T-helper 1 cell treated with Interleukin-12 subunit alpha and Interleukin-12 subunit beta and Interleukin-4 antibody, amounts not matched to agents 30 ng/mL and 1 ng/mL, for 36 hours (primary cell): ENCODE results near the gene U2AF1L4. TPM values are rescaled to one million over a fixed set of nuclear protein-coding genes. Genes with fewer than 3 reads are reported as not detected.
"Not testable (repeated sequence)": the region's sequence is repeated elsewhere in the genome, so short reads cannot be mapped to it uniquely, and the experiment has no call there.

Experiments
- intact Hi-C: fragments of 100-400 bp; cut with micrococcal nuclease; formaldehyde crosslinking; loops from one replicate; pipeline ENCODE4 v1.15.1; 2024
- total RNA-seq: library from RNA; stranded (reverse); gene quantifications from 2 replicates; pipeline ENCODE4 v1.2.3, GENCODE V29; 2022

U2AF1L4 gene
- total RNA-seq, 1 donor from 2014 or later: 33.7 TPM

DNA sequence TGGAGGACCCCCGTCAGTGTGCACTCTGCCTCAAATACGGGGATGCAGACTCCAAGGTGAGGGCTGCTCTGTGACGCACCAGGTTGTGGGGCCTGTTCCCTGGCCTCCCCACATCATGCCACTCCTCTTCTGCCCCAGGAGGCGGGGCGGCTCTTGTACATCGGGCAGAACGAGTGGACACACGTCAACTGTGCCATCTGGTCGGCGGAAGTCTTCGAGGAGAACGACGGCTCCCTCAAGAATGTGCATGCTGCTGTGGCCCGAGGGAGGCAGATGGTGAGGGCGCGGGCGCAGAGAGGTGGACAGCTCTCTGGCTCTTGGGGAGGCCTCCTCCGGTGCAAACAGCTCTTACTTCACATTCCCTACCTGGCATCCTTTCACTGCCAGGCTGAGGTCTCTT is 16.2 kb downstream of the U2AF1L4 start:
- intact Hi-C loops: no loop called here

DNA sequence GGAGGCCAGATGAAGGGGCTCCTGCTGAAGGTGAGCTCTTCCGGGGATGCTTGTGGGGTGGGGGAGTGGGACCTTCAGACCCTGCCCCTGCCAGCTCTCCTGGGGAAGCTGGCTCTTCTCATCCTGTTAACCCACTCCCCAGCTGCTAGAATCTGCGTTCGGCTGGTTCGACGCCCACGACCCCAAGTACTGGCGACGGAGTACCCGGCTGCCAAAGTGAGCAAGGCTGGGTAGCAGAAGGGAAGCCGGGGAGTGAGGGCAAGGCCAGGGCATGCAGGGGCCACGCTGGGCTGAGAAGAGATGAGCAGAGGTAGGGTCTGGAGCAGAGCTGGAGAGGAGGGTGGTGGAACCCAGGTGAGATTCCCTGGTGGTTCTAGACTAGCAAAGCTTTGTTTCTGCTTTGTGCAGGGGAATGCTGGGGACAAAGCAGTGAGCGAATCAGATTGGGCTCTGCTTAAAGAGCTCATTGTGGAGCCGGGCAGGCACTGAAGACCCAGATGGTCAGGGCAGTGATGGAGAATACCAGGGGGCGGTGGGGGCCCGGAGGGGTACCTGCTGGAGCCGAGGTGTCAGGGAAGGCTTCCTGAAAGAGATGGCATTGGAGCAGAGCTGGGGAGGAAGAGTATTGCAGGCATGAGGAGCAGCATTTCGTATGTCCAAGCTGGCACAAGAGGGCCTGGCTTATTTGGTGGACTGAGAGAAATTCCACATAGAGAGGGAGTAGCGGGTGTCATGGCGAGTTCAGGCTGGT is 17.1 kb downstream of the U2AF1L4 start:
- intact Hi-C loops: no loop called here

DNA sequence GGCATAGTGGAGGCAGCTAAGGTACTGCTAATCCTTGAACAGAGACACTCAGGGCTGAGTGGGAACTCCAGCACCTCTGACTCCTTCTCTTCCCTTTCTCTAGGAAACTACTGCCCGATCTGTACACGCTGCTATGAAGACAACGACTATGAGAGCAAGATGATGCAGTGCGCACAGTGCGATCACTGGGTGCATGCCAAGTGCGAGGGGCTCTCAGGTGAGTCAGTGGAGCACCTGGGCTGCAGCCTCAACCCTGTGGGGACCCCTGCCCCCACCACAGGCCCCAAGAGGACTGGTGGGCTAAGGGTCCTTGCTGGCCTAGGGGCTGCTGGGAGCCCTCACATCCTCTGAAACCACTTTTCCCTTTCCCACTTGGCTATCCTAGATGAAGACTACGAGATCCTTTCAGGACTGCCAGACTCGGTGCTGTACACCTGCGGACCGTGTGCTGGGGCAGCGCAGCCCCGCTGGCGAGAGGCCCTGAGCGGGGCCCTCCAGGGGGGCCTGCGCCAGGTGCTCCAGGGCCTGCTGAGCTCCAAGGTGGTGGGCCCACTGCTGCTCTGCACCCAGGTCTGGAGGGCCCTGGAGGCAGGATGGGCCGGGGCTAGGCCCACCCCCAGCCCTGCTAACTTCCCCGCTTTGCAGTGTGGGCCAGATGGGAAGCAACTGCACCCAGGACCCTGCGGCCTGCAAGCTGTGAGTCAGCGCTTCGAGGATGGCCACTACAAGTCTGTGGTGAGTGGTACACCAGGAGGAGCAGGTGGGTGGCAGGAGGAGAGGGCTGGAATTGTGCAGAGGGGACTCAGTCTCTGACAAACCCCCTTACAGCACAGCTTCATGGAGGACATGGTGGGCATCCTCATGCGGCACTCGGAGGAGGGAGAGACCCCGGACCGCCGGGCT is 17.9 kb downstream of the U2AF1L4 start:
- intact Hi-C loops: no loop called here

DNA sequence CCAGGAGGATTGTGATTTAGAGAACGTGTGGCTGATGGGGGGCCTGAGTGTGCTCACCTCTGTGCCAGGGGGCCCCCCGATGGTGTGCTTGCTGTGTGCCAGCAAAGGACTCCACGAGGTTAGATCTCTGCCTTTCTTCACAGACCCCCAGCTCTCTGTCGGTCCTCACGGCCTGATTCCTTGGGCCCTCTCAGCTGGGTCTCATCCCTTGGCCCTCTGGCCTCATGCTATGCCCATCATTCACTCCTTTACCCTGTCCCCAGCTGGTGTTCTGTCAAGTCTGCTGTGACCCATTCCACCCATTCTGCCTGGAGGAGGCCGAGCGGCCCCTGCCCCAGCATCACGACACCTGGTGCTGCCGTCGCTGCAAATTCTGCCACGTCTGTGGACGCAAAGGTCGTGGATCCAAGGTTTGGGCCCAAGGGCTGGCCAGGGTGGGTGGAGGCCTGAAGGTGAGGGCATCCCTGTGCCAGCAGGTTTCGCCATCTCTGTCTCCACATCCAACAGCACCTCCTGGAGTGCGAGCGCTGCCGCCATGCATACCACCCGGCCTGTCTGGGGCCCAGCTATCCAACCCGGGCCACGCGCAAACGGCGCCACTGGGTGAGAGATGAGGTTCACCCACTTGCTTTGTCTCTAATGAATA is 19.9 kb downstream of the U2AF1L4 start:
- intact Hi-C loops: no loop called here

DNA sequence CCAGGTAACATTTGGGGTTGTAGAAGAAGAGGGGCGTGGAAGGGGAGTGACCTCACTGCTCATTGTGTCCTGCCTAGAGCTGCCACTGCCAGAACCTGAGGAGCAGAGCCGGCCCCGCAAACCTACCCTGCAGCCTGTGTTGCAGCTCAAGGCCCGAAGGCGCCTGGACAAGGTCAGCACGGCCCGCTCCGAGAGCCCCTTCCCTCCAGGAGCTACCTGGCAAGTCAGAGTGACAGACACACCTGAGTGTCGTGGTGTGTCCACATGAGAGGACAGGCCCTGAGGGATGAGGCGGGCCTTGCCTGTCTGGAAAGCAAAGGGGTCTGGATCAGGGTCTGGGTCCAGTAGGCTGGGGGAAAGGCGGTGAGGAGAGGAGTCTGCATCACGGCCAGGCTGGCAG is 20.7 kb downstream of the U2AF1L4 start:
- intact Hi-C loops: no loop called here

DNA sequence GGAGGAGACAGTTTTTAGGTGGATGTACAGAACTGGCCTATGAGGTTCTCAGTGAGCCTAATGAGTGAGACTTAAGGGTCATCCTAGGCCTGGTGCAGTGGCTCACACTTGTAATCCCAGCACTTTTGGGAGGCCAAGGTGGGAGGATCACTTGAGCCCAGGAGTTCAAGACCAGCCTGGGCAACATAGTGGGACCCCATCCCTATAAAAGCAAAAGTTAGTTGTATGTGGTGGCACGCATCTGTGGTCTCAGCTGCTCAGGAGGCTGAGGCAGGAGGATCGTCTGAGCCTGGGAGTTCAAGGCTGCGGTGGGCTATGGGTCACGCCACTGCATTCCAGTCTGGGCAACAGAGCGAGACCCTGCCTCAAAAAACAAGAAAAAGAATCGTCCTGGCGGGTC is 21.1 kb downstream of the U2AF1L4 start:
- intact Hi-C loops: not testable (repeated sequence)

DNA sequence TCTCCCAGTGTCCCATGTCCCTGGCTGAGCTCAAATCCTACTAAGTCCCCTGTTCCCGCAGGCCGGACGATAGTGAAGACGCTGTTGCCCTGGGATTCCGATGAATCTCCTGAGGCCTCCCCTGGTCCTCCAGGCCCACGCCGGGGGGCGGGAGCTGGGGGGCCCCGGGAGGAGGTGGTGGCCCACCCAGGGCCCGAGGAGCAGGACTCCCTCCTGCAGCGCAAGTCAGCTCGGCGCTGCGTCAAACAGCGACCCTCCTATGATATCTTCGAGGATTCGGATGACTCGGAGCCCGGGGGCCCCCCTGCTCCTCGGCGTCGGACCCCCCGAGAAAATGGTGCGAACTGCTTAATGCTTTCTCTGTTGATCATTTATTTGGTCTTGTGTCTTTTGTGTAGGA is 21.5 kb downstream of the U2AF1L4 start:
- intact Hi-C loops: no loop called here

DNA sequence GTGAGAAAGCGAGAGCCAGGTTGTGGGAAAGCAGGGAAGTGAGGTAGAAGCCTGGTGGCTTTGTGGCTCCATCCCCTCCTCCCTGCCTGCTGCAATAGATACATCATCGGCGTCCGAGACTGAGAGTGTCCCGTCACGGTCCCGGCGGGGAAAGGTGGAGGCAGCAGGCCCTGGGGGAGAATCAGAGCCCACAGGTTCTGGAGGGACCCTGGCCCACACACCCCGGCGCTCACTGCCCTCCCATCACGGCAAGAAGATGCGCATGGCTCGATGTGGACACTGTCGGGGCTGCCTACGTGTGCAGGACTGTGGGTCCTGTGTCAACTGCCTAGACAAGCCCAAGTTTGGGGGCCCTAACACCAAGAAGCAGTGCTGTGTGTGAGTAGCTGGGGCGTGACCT is 22.3 kb downstream of the U2AF1L4 start:
- intact Hi-C loops: no loop called here

DNA sequence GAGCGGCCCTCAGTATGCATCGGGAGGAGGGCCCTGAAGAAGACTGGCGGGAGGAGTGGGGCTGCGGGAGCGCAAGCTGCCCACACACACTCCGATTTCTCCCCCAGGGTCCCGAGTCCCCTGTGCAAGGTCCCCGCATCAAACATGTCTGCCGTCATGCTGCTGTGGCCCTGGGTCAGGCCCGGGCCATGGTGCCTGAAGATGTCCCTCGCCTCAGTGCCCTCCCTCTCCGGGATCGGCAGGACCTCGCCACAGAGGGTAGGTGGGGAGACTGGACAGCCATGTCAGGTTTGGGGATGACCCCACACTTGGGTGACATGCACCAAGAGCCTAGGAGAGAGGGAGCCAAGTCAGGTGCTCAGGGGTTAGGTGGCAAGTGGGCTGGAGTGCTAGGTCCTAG is 22.8 kb downstream of the U2AF1L4 start:
- intact Hi-C loops: no loop called here

DNA sequence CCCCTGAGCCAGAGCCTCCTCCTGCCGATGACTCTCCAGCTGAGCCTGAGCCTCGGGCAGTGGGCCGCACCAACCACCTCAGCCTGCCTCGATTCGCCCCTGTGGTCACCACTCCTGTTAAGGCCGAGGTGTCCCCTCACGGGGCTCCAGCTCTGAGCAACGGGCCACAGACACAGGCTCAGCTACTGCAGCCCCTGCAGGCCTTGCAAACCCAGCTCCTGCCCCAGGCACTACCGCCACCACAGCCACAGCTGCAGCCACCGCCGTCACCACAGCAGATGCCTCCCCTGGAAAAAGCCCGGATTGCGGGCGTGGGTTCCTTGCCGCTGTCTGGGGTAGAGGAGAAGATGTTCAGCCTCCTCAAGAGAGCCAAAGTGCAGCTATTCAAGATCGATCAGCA is 23.8 kb downstream of the U2AF1L4 start:
- intact Hi-C loops: no loop called here

DNA sequence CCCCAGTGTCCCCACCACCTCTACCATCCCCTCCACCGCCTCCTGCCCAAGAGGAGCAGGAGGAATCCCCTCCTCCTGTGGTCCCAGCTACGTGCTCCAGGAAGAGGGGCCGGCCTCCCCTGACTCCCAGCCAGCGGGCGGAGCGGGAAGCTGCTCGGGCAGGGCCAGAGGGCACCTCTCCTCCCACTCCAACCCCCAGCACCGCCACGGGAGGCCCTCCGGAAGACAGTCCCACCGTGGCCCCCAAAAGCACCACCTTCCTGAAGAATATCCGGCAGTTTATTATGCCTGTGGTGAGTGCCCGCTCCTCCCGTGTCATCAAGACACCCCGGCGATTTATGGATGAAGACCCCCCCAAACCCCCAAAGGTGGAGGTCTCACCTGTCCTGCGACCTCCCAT is 24.6 kb downstream of the U2AF1L4 start:
- intact Hi-C loops: no loop called here

DNA sequence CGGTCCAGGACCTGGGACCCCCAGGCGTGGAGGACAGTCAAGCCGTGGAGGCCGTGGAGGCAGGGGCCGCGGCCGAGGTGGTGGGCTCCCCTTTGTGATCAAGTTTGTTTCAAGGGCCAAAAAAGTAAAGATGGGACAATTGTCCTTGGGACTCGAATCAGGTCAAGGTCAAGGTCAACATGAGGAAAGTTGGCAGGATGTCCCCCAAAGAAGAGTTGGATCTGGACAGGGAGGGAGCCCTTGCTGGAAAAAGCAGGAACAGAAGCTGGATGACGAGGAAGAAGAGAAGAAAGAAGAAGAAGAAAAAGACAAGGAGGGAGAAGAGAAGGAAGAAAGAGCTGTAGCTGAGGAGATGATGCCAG is 25.1 kb downstream of the U2AF1L4 start:
- intact Hi-C loops: no loop called here

DNA sequence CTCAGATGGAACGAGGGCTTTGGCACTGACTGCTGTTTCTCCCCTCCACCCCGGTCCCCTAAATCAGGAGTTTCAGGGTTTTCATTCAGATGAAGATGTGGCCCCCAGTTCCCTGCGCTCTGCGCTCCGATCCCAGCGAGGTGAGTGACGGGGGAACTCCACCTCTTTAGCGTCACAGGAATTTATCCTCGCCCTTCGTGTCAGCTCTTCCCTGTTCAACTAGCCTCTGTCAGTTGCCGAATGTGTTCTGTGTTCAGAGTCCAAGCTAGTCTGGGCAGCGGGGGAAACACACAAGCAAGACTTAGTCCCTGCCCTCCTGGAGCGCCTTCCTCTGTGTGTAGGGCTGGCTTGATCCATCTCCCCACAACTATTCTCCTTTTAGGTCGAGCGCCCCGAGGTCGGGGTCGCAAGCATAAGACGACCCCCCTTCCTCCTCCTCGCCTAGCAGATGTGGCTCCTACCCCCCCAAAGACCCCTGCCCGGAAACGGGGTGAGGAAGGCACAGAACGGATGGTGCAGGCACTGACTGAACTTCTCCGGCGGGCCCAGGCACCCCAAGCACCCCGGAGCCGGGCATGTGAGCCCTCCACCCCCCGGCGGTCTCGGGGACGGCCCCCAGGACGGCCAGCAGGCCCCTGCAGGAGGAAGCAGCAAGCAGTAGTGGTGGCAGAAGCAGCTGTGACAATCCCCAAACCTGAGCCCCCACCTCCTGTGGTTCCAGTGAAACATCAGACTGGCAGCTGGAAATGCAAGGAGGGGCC is 25.6 kb downstream of the U2AF1L4 start:
- intact Hi-C loops: loop anchor here (5.0 kb wide), 1 partner anchor 92 kb away; the partner anchor contains the start of gene RBM42

DNA sequence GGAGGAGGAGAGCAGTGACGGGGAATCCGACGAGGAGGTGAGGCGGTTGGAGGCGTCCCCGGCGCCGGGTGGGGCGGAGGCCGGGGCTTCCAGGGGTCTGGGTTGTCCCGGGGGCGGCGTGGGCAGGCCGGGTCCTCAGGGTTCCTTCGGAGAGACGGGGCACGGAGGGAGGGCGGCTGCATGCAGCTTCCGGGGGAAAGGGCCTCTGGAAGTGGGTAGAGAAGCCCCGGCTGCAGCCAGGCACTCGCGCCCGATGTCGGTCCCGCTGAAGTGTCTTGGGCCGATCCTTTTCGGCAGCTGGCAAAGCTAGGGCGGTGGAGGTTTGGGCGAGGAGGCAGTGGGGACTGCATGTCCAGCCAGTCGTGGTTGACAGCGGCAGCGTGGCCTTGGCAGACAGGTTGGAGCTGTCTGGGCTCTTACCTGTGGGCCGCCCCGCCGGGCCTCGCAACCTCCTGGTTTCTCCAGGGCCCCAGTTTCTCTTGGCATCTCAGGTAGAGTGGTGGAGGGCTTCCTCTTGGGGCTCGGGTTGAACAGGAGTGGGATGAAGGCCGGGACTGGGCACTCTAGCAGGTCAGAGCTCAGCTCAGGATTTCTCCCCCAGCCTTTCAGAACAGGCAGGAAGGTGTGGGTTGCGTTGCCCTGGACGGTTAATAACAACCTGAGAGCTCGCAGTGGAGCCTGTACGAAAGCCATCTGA is 26.7 kb downstream of the U2AF1L4 start:
- intact Hi-C loops: loop anchor here (5.0 kb wide), 1 partner anchor 91 kb away; the partner anchor contains the start of gene RBM42

DNA sequence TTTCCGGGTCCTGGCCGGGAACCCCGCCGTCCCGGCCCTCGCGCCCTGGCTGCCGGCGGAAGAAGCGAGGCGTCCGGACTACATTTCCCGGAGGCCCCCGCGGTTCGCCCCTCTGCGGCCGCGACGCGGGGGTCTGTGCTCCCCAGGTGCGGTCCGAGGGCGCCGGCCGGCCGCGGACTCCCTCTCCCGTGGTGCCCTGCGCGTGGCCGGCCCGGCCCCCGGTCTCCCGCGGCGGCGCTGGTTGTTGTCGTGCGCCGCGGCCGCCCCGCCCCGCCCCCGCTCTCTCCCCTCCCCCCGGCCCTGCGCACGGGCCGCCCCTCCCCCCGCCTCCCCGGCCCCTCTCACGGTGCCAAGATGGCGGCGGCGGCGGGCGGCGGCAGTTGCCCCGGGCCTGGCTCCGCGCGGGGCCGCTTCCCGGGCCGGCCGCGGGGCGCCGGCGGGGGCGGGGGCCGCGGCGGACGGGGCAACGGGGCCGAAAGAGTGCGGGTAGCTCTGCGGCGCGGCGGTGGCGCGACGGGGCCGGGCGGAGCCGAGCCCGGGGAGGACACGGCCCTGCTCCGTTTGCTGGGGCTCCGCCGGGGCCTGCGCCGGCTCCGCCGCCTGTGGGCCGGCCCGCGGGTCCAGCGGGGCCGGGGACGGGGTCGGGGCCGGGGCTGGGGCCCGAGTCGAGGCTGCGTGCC is 27.4 kb downstream of the U2AF1L4 start, which contains the start of gene KMT2B:
KMT2B (plus strand) TSS at position 339 of the 680 bp plus-strand sequence; CDS start at position 355, 16 bp downstream.
- intact Hi-C loops: loop anchor here (1.0 to 5.0 kb wide), 18 partner anchors 16 to 397 kb away; partner anchors contain the start of genes ALKBH6, ARHGAP33, COX6B1 and HAUS5

DNA sequence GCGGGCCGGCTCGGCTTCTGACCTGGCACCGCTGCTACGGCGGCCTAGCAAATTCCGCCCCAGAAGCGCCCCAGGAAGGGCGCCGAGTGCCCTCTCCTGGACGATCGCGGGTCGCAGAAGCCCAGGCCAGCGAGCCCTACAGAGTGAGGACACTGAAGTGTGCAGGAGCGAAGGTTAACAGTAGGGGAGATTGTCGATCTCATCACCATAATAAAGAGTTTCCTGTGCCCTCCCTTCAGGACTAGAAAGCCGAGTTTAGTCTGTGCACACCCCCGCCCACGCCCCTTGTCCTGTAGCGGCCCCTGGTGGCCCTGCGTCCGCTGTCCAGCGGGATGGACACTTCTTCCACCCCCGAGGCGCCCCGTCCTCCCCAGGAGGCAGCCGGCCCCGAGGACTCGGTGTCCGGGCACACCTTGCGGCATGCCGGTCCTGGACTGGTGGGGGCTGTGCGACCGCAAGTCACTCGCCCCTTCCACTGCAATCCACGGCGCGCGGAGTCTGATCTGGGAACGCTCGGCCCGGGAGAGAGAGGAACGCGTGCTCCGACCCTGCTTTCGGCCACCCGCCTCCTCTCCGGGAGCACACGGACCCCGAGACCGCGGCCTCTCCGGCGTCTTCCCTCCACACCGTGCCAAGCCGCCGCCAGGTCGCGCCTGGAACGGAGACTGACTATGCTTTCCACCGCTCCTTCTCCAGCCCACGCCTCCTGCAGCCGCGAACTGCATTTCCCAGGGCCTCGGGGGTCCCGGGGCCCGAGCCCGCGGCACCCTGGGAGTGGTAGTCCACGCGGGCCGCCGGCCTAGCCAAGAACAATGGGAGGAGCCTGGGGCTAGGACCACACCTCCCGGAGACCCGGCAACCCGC is 28.2 kb downstream of the U2AF1L4 start:
- intact Hi-C loops: loop anchor here (1.0 to 5.0 kb wide), 18 partner anchors 15 to 398 kb away; partner anchors contain the start of genes ALKBH6, ARHGAP33, COX6B1 and HAUS5

DNA sequence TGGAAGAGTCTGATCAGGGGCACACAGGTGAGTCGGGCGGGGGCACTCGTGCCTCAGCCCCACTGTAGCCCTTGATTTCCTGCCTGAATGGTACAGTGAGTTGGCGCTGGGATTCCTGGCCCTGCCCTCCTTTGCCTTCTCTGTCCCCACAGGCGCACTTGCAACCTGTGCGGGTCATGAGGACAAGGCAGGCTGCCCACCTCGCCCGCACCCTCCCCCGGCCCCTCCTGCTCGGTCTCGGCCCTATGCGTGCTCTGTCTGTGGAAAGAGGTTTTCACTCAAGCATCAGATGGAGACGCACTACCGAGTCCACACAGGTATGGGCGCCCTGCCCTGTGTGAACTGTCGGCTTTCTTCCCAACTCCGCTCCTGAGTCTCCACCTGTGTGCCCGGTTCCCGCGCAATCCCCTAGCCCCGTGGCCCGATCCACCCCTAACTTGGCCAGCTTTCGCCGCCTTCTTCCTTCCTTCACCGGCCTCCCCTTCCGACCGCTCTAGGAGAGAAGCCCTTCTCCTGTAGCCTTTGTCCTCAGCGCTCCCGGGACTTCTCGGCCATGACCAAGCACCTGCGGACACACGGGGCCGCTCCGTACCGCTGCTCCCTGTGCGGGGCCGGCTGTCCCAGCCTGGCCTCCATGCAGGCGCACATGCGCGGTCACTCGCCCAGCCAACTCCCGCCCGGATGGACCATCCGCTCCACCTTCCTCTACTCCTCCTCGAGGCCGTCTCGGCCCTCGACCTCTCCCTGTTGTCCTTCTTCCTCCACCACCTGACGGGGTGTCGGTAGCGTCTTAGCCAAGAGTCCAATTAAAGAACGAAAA is 29.0 kb downstream of the U2AF1L4 start:
- intact Hi-C loops: loop anchor here (2.0 to 5.0 kb wide), 2 partner anchors 29 to 89 kb away; partner anchors contain the start of genes PSENEN, RBM42 and U2AF1L4
